GM12801 (cell line): ENCODE measurements around the gene CEP95.

Experiments
- TF ChIP-seq, protein P1 (sequence below): IDR thresholded peaks from one replicate; pipeline ENCODE4 v1.5.1; 2011; ENCODE audit warnings: control low read depth; ENCODE audit not compliant: insufficient read length; ENCODE audit errors: extremely low read depth

CEP95 gene

DNA sequence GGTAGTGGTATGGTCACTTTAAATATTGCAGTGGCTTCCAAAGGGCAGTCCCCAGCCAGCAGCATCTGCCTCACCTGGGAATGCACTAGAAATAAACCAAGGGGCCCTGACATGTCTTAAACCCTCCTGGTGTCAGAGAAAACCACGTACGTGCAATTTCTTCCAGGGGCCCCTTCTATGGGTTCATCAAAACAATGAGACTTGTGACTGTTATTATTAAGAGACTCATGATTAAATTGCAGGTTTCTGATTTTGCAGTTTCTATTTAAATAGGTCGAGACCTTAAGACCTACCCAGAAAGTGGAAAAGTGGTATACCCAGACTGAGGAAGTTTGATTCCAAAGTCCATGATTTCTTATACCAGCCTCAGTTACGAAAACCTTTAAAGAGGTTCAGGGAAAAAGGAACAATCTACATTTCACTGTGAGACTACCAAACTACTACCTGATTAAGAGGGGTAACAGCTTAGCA, 9.2 kb upstream of the CEP95 start:
- TF ChIP-seq, protein P1, sequence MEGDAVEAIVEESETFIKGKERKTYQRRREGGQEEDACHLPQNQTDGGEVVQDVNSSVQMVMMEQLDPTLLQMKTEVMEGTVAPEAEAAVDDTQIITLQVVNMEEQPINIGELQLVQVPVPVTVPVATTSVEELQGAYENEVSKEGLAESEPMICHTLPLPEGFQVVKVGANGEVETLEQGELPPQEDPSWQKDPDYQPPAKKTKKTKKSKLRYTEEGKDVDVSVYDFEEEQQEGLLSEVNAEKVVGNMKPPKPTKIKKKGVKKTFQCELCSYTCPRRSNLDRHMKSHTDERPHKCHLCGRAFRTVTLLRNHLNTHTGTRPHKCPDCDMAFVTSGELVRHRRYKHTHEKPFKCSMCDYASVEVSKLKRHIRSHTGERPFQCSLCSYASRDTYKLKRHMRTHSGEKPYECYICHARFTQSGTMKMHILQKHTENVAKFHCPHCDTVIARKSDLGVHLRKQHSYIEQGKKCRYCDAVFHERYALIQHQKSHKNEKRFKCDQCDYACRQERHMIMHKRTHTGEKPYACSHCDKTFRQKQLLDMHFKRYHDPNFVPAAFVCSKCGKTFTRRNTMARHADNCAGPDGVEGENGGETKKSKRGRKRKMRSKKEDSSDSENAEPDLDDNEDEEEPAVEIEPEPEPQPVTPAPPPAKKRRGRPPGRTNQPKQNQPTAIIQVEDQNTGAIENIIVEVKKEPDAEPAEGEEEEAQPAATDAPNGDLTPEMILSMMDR, result no peak

DNA sequence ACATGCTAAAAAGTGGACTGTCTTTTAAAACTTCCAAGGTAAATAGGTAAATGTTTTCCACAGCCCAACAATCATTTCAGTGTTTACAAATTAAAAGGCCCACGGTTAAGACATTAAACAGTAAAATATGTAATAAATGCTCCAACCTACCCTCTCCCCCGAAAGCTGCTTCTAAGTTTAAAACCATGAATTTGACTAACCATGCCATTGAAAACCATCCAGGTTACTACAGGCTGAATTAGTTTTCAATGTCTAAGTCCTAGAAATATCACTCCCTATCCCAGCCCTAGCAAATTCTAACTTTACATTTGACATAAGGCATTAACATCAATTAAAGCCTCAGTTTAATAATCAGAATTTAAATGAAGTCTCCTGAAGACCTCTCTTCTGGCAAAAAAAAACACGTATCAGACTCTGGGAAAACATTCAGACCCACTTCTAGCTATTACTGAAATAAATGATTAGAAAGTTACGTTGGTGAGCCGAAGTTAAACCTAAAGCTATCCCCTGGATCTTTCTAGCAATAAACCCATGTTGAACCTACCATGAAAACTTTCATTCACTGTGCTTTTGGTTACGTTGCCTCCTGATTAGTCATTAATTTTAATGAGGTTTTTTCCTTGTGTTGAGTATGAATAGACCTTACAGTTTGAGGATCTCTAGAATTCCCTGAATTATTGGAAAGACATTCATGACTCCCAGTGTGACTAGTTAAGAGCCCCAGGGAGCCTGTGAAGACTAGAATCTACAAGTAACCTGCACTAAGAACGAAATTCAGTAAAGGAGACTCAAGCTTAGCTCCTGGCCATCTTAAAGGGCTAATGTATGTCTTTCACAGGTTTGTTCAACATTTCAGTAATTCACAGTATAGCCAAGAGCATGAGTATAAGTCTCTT, 8.2 kb upstream of the CEP95 start:
- TF ChIP-seq, protein P1, result no peak

DNA sequence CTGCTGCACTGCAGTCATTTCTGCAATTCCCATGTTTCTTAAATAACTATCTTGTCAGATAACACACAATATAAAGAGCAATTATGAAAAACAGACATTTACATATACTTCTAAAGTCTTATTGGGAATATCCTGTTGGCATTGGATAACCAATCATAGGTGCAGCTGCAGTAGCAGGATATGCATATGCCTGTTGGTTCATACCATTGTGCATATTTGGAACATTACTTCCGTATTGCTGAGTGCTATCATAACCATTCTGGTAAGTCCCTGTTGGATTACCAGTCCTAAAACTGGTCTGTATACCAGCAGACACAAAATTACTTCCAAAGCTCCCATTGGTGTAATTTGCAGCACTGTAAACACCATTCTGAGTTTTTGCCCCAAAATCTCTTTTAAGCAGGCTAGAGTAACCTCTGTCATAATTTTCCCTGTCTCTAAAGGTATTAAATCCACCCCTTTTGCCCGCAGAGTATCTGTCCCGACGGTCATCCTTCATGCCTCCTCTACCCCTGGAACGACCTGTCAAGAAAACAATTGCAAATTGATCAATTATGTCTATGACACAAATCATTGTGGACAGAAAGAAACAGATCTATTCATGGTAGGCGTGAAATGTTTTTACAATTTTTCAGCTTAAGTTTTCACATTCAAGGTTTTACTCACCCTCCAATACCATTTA, 6.8 kb upstream of the CEP95 start:
- TF ChIP-seq, protein P1, result no peak

DNA sequence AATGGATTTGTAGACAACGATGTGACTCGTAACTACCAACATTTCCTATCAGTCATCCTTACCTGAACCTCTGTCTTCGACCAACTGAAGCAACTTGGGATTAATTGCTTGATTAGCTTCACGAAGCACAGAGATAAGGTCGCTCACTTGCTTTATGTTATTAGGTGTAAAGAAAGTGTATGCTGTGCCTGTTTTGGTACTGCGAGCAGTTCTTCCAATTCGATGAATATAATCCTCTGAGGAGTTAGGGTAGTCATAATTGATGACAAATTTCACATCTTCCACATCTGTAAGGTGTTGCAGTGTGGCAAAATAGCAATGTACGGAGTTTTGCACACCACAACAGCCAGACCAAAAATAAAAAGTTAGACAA, 6.3 kb upstream of the CEP95 start:
- TF ChIP-seq, protein P1, result no peak

DNA sequence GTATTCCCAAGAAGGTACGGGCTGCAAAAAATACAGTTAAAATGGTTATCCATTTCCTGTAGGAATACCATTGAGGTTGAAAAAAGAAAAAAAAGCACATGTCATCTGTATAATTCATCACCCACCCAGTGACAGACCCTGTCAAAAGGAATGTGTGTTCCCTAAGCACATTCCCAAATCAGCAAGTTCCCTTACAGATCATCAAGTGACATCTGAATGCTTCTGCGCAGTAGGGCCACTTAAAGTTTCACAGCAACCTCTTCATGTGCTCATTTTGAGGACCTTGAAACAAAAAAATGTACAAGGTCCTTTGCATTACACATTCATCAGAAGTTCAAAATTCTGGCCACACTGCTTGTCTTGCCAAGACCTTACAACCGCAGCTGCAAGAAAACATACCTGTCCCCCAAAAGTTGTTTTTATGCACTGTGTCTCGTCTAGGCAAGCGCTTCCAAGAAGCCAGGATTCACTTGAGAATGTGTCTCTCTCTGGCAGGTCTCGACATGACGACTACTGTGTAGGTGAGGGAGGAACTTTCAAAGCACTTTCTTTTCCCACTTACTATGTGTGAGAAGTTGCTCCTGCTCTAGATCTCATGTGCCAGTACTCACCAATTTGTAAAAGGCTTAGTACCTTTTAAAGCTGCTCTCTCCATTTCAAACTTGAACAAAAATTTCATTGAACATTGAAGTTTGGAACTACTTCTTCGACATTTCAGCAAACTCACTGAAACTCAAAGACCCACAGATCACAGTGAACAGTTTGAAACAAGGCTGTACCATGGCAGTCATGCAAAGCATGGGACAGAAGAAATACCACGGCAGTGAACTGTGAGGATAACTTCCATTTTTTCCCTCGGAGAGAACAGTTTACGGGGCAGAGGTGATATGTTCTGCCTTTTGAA, 5.7 kb upstream of the CEP95 start:
- TF ChIP-seq, protein P1, result no peak

DNA sequence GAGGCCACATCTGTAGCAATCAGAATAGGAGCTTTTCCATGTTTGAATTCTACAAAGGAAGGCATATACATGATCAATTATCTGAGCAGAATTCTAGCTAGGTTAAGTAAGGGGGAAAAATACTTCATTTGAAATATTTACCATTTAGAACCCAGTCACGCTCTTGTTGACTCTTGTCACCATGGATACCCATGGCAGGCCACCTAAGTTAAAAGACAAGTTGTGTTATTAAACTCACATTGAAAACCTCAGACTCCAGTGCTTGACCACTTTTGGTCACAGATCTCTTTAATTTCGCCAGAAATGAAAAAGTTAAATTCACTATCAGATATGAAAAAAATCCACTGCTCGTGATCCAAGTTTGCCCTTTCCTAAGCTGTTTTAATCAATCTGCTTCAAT, 4.8 kb upstream of the CEP95 start:
- TF ChIP-seq, protein P1, result no peak

DNA sequence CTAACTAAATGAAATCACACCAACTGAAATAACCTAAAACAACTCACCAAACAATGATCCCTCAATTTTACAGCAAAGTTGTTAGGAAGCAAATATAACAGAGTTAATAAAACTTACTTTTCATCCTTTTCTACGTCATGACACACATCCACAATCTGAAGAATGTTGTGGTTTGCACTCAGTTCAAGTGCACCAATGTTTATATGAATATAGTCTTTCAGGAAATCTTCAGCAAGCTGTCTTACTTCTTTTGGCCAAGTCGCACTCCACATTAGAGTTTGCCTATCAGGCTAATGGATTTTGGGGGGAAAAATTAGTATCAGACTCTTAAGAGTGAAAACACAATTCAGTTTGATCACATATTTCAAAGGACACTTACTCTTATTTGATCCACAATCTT, 4.0 kb upstream of the CEP95 start:
- TF ChIP-seq, protein P1, result no peak
